8988T (cell line): ENCODE data around the gene NKRF.
"Not testable (repeated sequence)": the region's sequence is repeated elsewhere in the genome, so short reads cannot be mapped to it uniquely, and the experiment has no call there.

Source experiments
- DNase-seq: peaks from one replicate; pipeline ENCODE4 v3.0.0; 2011

NKRF gene

DNA sequence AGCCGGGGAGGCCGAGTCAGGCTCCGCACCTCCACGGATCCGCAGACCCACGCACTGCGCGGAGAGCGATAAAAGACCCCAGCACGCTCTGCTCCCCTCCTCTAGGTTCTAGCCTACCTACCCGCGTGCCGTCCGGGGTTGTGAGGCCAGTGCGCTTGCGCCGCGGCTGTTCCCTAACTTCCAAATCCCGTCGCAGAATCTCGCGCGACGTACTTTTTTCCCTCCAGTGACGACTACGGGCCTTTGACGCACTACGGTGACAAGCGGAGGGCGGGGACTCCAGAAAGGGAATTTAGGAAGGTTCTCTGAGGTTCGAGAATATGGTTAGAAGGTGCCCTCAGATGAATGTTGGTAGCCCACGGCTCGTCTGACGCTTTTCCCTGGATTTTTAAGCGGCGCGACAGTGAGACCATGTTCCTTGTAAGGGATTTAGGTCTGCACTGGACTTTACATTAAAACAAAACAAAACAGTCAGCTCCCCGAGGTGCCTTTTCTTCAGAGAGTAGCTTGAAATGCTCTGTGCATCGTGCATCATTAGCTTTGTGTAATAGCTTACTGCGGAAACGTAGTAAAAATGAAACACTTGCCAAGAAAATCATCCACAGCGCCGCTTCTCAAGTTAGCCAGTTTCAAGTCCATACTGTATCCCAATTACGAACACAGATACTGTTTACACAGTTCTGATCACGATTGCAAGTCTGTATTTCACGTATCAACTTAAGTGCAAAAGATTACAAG is at the start of gene NKRF:
Gene NKRF, minus strand, starts transcription at position 145 of the 738 bp plus-strand sequence.
- peak; percentile 41 for DNase-seq

GRCh38 chrX:119655125-119655524 is 48.9 kb upstream of the NKRF start:
- DNase-seq = no peak

GRCh38 chrX:119654112-119654531 is 47.9 kb upstream of the NKRF start:
- DNase-seq = no peak

DNA sequence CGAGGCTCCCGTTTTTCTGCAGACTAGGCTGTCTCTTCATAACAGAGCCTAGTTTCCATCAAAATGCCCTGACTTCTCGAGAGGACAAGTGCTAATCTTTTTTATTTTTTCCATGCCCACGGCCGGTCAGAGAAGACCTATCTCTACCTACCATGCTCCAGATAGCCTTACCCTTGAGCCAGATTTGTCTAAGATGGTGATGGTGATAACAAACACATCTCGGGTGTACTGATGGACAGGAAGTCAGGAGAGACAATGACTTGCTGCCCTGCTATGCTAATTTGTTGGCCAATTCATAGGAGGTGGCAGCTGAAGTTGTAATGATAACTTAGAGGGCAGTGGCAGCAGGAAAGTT is 42.2 kb upstream of the NKRF start:
- DNase-seq = no peak

DNA sequence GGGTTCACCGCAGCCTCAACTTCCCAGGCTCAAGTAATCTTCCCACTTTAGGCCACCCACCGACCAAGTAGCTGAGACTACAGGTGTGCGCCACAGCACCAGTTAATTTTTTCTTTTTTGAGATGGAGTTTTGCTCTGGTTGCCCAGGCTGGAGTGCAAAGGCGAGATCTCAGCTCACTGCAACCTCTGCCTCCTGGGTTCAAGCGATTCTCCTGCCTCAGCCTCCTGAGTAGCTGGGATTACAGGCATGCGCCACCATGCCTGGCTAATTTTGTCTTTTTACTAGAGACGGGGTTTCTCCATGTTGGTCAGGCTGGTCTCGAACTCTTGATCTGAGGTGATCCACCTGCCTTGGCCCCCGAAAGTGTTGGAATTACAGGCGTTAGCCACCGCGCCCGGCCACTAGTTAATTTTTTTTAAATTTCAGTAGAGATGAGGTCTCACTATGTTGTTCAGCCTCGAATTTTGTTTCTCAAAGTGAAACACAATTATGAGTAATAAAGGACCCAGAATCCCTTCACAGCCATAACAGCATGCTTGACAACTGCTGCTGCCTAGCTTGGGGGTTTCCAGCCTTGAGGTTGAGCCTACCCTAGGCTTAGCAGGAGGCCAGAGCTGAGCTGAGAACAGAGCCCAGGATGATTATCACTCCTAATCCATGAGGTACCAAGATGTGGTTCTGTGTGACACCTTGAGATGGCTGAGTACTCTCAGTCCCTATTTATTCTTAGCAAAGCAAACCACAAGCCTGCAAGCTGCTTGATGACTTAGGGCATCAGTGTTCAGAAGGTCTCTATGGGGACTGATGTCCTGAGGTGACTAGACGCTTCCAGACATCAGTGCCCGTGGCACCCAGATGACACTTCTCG is 41.6 kb upstream of the NKRF start:
- DNase-seq = no peak

- no peak for DNase-seq
Measured at GRCh38 chrX:119647089-119647488, 40.9 kb upstream of the NKRF start.

DNA sequence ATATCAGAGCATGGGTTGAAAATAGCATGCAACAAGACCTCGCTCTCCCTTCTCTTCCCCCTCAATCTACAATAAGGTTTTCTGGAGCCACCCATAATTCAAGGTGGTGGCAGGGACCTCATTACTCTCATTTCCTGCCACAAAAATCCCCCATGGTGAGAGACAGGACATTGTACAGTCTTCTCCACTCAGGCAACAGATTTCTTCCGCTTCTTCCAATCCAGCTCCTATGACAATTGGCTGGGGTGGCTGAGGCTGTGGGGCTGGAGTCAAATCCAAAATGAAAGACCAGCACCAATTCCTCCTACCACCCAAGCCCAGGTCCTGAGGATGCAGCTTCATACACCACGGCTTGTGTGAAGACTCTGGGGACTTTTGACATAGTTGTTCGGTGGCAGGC is 40.3 kb upstream of the NKRF start:
- DNase-seq = no peak

- DNase-seq = no peak
Measured at GRCh38 chrX:119643696-119644095, 37.5 kb upstream of the NKRF start.

- no peak for DNase-seq
Measured at GRCh38 chrX:119640731-119641170, 34.5 kb upstream of the NKRF start.

DNA sequence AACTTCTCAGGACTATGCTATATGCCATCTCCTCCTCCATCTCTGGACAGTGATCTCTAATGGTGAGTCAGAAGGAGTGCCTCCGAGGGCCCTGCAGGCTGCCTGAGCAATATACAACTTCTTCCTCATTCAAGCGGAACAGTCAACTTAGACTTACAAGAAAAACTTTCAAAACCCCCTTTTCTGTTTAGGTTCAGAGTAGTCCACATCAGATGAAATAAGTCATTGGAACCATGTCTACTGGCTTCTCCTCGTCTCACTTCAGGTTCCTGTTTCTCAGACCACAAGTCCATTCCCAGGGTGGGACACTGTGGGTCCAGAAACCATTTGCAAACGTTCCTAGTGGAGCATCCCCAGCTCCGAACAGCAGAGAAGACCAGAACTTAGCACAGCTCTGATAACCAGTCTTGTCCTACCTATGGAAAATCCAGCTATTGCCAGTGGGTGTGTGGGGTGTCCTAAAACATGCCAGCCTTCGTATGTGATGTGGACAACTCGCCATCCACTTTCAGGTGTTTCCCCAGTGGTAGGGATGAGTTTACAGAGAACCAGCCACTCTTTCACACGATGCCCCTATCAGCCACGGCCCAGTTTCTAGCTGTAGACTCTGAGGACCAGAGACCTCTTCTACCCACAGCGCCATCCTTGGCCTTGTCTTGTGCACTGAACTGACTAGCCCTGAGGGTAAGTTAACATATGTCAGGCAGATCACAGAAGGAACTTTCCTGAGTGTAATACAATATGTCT is 32.7 kb upstream of the NKRF start:
- no peak for DNase-seq

DNA sequence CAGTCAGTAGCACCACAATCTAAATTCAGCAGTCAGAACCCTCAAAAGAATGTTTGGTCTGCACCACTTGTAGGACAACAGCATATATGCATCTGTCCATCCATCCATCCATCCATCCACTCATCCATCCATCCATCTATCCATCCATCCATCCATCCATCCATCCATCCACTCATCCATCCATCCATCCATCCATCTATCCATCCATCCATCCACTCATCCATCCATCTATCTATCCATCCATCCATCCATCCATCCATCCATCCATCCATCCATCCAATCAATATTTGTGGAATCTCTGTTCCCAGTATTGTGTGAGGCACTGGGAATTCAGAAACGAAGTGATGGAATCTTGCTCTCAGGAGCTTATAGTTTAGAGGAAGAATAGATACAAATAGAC is 31.2 kb upstream of the NKRF start:
- not testable (repeated sequence) for DNase-seq

DNA sequence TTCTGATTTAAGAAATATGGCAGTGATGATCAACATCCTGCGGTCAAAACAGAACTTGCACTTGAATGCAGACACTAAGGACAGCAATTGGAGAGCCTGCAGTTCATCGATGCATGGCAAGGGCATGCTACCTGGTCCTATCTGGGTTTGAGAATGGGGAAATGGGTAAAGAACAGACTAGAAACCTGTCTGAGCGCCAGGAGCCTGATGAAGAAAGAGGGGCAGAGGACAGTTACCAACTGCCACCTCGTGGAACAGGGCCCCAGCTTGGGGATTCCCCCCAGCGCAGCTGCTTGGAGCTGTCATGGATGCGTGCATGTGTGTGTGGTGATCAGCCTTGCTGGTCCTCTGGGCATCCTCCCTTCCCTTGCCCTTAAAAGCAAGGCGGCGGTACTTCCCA is 30.2 kb upstream of the NKRF start:
- DNase-seq = no peak

GRCh38 chrX:119635799-119636198 is 29.6 kb upstream of the NKRF start:
- no peak for DNase-seq

GRCh38 chrX:119635179-119635578 is 29.0 kb upstream of the NKRF start:
- no peak for DNase-seq

DNA sequence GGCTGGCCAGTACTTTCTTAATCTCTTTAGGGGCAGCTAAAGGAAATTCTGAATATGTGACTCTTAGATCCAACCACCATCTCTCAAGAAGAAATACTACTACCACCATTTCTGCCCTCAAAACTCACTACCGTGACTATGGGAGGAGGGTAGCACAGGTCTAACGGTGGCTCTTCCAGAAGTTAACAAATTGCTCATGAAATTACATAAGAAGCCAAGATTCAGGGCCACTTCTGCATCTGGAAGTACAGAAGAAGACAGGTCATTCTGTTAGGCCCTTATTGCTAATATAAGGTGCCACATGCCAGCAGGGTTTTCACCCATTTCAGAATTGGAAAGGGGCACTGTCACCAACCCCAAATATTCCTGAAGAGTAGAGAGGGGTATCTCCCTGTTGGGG is 19.6 kb upstream of the NKRF start:
- DNase-seq = no peak

GRCh38 chrX:119624951-119625668 is 18.9 kb upstream of the NKRF start:
- no peak for DNase-seq

GRCh38 chrX:119624417-119624816 is 18.2 kb upstream of the NKRF start:
- DNase-seq = no peak

DNA sequence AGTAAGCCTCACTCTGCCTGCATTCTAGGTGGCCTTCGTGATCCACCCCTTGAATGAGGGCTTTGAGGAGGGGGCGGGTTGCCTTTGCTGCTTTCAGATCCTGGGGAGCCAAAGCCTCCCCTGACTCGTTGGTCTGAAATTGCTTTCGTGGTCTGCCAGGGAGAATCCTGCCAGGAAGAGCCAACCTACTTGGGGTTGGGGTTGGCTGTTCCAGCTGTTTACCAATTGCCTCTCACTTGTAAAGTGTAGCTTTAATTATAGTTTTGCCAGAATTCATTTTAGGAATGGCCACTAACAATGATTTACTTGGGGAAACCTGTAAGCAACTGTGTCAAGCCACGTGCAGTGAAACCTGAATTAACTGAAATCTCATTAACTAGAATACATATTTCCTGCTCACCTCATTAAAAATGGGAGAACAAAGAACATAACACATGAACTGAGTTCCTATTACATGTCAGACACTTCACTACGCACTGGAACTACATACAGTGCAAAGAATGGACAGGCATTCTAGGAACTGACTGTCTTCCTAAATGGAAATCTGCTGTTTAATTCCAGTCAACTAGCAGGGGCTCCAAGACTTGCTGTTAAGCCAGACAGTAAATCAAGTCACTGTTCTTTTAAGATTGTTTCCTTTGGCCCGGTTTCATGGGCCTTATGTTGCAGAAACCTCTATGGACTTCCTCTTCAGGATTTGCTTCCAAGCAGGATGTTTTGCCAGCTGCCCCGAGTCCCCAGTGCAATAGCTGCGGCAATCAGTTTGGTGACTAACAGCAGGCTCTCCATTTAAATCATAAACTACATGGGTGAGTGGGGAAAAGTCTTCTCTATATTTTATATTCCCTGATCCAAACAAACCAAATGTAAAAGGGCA is 16.4 kb upstream of the NKRF start:
- no peak for DNase-seq

- DNase-seq = no peak
Measured at GRCh38 chrX:119618439-119618838, 12.2 kb upstream of the NKRF start.

DNA sequence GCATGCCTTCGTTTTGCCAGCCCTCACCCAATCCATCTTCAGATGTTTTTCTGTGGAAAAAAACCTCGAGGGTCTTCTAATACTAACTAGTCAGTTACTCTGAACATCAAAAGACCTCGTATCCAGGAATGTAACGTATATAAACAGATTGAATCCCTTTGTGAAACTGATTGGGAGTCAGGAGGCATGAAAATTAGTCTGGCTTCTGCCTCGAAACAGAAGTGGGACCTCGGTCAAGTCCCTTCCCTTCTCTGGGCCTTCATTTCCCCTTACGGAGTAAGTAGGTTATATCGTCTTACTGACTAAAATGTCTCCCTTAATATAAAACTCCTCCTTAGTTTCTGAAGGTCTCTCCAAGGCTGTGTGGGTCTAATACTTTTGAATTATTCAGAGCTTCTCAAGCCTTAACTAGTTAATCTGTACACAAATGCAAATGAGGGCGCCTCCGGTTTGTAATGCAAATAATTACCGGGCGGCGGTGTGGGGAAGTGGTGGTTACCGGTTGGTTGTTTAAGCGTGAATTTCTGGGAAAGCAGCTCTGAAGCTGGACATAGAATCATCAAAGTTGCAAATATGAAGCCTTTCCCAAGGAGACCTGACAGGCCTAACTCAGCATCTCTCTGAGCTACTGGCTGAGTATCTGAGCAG is 11.4 kb upstream of the NKRF start:
- DNase-seq = no peak

- no peak for DNase-seq
Measured at GRCh38 chrX:119614776-119615175, 8.6 kb upstream of the NKRF start.
